ENCODE results near the gene SLC24A4. TPM values are rescaled to one million over a fixed set of nuclear protein-coding genes. Genes with fewer than 3 reads are reported as not detected.
"Not testable (repeated sequence)": the region's sequence is repeated elsewhere in the genome, so short reads cannot be mapped to it uniquely, and the experiment has no call there.

Gene SLC24A4
- total RNA-seq, 2 experiments from 2014 or later: not detected

DNA sequence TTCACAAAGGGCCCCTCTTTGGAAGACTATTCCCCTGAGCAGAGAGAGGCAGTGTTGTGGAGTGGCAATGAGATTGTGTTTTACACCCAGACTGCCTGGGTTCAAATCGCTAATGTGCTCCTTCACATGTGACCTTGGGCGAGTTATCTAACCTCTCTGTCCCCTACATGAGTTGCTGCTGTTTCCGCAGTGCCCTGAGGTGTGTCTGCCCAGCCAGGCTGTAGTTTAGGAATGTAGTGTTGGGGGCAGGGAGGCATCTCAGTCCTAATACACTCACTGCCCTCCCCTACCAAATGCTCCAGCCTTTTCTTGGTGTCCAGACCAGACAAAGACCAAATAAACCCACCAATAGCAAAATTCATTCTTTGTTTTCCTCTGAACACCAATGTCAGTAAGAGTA is 78.6 kb downstream of the SLC24A4 start:
- DNase-seq (no peak), ATAC-seq (no peak)
- intact Hi-C loops (cut with micrococcal nuclease): no loop called here
- Mint-ChIP-seq H3K9me3 (peaks cover 5% of the 10 kb centered on the region), H3K27ac (no peak overlapping the region), H3K4me3 (no peak overlapping the region), H3K4me1 (ENCODE audit: low read depth) (peaks cover 2% of the 10 kb centered on the region), H3K27me3 (peaks cover 3% of the 10 kb centered on the region), H3K36me3 (ENCODE audit: low read depth) (no peaks in the 10 kb centered on the region)
- CTCF ChIA-PET: no interaction called here
- POLR2A ChIA-PET: no interaction called here
- TF ChIP-seq, protein P1, sequence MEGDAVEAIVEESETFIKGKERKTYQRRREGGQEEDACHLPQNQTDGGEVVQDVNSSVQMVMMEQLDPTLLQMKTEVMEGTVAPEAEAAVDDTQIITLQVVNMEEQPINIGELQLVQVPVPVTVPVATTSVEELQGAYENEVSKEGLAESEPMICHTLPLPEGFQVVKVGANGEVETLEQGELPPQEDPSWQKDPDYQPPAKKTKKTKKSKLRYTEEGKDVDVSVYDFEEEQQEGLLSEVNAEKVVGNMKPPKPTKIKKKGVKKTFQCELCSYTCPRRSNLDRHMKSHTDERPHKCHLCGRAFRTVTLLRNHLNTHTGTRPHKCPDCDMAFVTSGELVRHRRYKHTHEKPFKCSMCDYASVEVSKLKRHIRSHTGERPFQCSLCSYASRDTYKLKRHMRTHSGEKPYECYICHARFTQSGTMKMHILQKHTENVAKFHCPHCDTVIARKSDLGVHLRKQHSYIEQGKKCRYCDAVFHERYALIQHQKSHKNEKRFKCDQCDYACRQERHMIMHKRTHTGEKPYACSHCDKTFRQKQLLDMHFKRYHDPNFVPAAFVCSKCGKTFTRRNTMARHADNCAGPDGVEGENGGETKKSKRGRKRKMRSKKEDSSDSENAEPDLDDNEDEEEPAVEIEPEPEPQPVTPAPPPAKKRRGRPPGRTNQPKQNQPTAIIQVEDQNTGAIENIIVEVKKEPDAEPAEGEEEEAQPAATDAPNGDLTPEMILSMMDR (IDR thresholded peaks at IDR 0.05): no peak

DNA sequence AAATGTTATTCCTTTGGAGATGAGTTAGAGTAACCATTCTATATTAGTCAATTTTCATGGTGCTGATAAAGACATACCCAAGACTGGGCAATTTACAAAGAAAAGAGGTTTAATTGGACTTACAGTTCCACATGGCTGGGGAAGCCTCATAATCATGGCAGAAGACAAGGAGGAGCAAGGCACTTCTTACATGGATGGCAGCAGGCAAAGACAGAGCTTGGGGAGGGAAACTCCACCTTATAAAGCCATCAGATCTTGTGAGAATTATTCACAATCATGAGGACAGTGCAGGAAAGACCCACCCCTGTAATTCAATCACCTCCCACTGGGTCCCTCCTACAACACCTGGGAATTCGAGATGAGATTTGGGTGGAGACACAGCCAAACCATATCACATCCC is 79.5 kb downstream of the SLC24A4 start:
- intact Hi-C loops (cut with micrococcal nuclease); H3K36me3 Mint-ChIP-seq (ENCODE audit: low read depth); H3K4me3 Mint-ChIP-seq; DNase-seq; ATAC-seq; H3K4me1 Mint-ChIP-seq (ENCODE audit: low read depth); H3K27ac Mint-ChIP-seq; CTCF ChIA-PET; H3K27me3 Mint-ChIP-seq: not testable (repeated sequence)
- POLR2A ChIA-PET: interaction anchor here (1.0 kb wide), 1 partner anchor 55 kb away, joined by 3 read pairs; no protein-coding TSS in a partner anchor
- peaks cover 12% of the 10 kb centered on the region for H3K9me3 Mint-ChIP-seq

DNA sequence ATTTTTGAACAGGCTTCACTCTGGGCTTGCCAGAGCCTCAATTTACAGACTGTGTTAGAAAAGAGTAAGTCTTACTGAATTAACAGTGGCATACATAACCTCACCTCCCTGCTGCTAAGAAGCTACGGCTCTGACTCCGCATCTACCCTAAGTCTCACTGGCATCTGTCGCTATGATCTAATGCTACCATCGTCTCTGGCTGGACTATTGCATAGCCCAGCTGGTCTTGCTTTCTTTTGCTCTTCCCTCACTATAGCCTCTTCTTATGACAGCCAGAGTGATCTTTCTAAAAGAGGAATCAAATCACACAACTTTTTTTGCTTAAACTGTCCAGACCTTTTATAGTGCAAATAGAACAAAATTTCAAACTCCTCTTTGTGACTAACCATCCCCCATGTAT is 81.1 kb downstream of the SLC24A4 start:
- DNase-seq: no peak
- H3K27ac Mint-ChIP-seq: no peak overlapping the region
- TF ChIP-seq, protein P1 (IDR thresholded peaks at IDR 0.05): no peak
- peaks cover 2% of the 10 kb centered on the region for H3K4me1 Mint-ChIP-seq (ENCODE audit: low read depth)
- peaks cover 3% of the 10 kb centered on the region for H3K27me3 Mint-ChIP-seq
- no peaks in the 10 kb centered on the region for H3K36me3 Mint-ChIP-seq (ENCODE audit: low read depth)
- no peak for ATAC-seq
- H3K4me3 Mint-ChIP-seq: no peak overlapping the region
- peaks cover 15% of the 10 kb centered on the region for H3K9me3 Mint-ChIP-seq
- CTCF ChIA-PET: no interaction called here
- intact Hi-C loops (cut with micrococcal nuclease): no loop called here
- POLR2A ChIA-PET: interaction anchor here (1.0 kb wide), 1 partner anchor 145 kb away, joined by 3 read pairs; no protein-coding TSS in a partner anchor

DNA sequence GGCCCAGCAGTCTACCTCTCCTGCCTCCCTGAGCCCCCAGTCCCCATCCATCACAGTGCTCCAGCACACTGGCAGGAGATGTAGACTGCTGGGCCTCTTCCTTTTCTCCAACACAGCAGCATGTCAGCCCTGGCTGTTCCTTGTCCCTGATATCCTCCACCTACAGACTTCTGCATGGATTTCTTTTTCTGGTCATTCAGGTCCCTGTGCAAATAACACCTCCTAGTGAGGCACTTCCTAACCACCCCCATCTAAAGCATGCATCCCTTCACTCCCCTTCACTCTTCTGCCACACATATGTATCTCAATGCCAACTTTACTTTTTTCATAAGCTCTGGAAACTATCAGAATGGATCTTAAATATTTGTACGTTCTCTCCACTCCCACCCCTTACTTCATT is 81.5 kb downstream of the SLC24A4 start:
- Mint-ChIP-seq H3K9me3 (peaks cover 15% of the 10 kb centered on the region), H3K4me3 (no peak overlapping the region), H3K27ac (no peak overlapping the region), H3K36me3 (ENCODE audit: low read depth) (no peaks in the 10 kb centered on the region), H3K27me3 (peaks cover 3% of the 10 kb centered on the region), H3K4me1 (ENCODE audit: low read depth) (peaks cover 2% of the 10 kb centered on the region)
- CTCF ChIA-PET: no interaction called here
- no peak for DNase-seq
- POLR2A ChIA-PET: no interaction called here
- TF ChIP-seq, protein P1 (IDR thresholded peaks at IDR 0.05): no peak
- intact Hi-C loops (cut with micrococcal nuclease): no loop called here
- no peak for ATAC-seq

DNA sequence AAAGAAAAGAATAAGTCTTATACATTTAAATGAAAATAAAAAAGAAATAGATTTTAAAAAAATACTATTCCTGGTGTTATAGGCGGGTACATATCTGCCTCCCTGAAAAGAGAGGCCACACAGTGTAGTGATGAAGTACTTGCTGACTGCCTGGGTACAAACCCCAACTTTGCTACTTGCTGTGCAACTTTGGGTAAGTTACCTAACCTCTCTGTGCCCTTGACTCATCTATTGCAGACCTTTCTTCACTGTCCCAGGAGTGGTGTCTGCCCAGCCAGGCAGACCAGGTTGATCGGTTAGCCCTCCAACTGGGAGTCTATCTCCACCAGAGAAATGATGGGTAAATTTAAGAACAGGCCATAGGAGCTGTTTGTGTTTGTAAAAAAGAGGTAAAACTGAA is 82.0 kb downstream of the SLC24A4 start:
- Mint-ChIP-seq H3K4me1 (ENCODE audit: low read depth) (peaks cover 2% of the 10 kb centered on the region), H3K27me3 (no peaks in the 10 kb centered on the region), H3K9me3 (peaks cover 15% of the 10 kb centered on the region), H3K27ac (no peak overlapping the region), H3K4me3 (no peak overlapping the region), H3K36me3 (ENCODE audit: low read depth) (no peaks in the 10 kb centered on the region)
- TF ChIP-seq, protein P1 (IDR thresholded peaks at IDR 0.05): no peak
- ChIA-PET CTCF (no interaction called here), POLR2A (interaction anchor here (0.6 kb wide), 1 partner anchor 37 kb away, joined by 3 read pairs; no protein-coding TSS in a partner anchor)
- no peak for ATAC-seq
- intact Hi-C loops (cut with micrococcal nuclease): no loop called here
- DNase-seq: no peak

DNA sequence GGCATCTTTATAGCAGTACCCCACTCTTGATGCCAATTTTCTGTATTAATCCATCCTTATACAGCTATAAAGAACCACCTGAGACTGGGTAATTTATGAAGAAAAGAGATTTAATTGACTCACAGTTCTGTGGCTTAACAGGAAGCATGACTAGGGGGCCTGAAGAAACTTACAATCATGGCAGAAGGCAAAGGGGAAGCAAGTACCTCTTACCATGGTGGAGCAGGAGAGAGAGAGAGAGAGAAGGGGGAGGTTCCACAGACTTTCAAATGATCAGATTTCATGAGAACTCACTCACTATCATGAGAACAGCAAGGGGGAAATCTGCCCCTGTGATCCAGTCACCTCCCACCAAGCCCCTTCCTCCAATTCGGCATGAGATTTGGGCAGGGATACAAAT is 84.4 kb downstream of the SLC24A4 start:
- intact Hi-C loops (cut with micrococcal nuclease): no loop called here
- Mint-ChIP-seq H3K9me3 (peaks cover 13% of the 10 kb centered on the region), H3K27ac (no peak overlapping the region), H3K4me1 (ENCODE audit: low read depth) (no peaks in the 10 kb centered on the region), H3K27me3 (peaks cover under 1% of the 10 kb centered on the region), H3K36me3 (ENCODE audit: low read depth) (no peaks in the 10 kb centered on the region), H3K4me3 (no peak overlapping the region)
- TF ChIP-seq, protein P1 (IDR thresholded peaks at IDR 0.05): no peak
- CTCF ChIA-PET: no interaction called here
- ATAC-seq (no peak), DNase-seq (no peak)
- POLR2A ChIA-PET: no interaction called here
